ENCODE data around the gene EPB41L5. TPM values are rescaled to one million over a fixed set of nuclear protein-coding genes. Genes with fewer than 3 reads are reported as not detected.
"Not testable (repeated sequence)": the region's sequence is repeated elsewhere in the genome, so short reads cannot be mapped to it uniquely, and the experiment has no call there.

Gene EPB41L5
- total and polyA plus RNA-seq, 3 donors from 2014 or later: 56.8 to 73.6 (median 62.7) TPM

DNA sequence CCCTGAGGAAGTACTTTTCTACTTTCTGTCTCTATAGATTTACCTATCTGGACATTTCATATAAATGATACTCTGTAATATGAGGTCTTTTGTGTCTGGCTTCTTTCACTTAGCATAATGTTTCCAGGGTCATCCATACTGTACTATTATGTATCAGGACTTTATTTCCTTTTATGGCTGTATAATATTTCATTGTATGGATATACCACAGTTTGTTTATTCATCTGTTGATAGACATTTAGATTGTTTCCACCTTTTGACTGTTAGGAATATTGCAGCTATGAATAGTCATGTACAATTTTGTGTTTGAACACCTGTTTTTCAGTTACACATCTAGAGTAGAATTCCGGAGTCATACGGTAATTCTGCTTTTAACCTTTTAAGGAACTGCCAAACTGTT is 136.5 kb downstream of the EPB41L5 start:
- WGBS, 2 donors: 93 to 96% methylated on average over 2 of the region's 2 CpGs
- Histone ChIP-seq H3K27ac (no peak overlapping the region), H3K36me3 (ENCODE audit: low read depth, missing control alignments) (no peaks in the 10 kb centered on the region), H3K27me3 (no peaks in the 10 kb centered on the region), H3K4me3 (no peak overlapping the region), H3K4me1 (no peaks in the 10 kb centered on the region), H3K9me3 (no peaks in the 10 kb centered on the region)
- TF ChIP-seq, protein P1, sequence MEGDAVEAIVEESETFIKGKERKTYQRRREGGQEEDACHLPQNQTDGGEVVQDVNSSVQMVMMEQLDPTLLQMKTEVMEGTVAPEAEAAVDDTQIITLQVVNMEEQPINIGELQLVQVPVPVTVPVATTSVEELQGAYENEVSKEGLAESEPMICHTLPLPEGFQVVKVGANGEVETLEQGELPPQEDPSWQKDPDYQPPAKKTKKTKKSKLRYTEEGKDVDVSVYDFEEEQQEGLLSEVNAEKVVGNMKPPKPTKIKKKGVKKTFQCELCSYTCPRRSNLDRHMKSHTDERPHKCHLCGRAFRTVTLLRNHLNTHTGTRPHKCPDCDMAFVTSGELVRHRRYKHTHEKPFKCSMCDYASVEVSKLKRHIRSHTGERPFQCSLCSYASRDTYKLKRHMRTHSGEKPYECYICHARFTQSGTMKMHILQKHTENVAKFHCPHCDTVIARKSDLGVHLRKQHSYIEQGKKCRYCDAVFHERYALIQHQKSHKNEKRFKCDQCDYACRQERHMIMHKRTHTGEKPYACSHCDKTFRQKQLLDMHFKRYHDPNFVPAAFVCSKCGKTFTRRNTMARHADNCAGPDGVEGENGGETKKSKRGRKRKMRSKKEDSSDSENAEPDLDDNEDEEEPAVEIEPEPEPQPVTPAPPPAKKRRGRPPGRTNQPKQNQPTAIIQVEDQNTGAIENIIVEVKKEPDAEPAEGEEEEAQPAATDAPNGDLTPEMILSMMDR (IDR thresholded peaks at IDR 0.05): no peak
- TF ChIP-seq POLR2A (IDR thresholded peaks at IDR 0.05): no peak
- no peak for DNase-seq
- intact Hi-C loops (cut with DNase I; ENCODE audit: low total_unique reads): no loop called here

DNA sequence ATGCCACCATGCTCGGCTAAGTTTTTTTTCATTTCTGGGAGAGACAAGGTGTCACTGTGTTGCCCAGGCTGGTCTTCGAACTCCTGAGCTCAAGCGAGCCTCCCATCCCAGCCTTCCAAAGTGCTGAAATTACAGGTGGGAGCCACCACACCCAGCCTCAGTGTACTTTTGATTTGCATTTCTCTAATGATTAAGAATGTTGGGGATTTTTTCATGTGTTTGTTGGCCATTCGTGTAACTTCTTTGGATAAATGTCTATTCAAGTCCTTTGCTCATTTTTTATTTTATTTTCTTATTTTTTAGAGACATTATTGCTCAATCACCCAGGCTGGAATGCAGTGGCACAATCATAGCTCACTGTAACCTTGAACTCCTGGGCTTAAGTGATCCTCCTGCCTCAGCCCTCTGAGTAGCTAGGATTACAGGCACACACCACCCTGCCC is 137.2 kb downstream of the EPB41L5 start:
- Histone ChIP-seq H3K4me3 (no peak overlapping the region), H3K9me3 (no peaks in the 10 kb centered on the region), H3K4me1 (no peaks in the 10 kb centered on the region), H3K27me3 (no peaks in the 10 kb centered on the region), H3K36me3 (ENCODE audit: low read depth, missing control alignments) (no peaks in the 10 kb centered on the region), H3K27ac (no peak overlapping the region)
- WGBS, 2 donors: 91 to 96% methylated on average over 4 of the region's 4 CpGs
- no peak for TF ChIP-seq POLR2A (IDR thresholded peaks at IDR 0.05)
- TF ChIP-seq, protein P1 (IDR thresholded peaks at IDR 0.05): no peak
- intact Hi-C loops (cut with DNase I; ENCODE audit: low total_unique reads): no loop called here
- no peak for DNase-seq

DNA sequence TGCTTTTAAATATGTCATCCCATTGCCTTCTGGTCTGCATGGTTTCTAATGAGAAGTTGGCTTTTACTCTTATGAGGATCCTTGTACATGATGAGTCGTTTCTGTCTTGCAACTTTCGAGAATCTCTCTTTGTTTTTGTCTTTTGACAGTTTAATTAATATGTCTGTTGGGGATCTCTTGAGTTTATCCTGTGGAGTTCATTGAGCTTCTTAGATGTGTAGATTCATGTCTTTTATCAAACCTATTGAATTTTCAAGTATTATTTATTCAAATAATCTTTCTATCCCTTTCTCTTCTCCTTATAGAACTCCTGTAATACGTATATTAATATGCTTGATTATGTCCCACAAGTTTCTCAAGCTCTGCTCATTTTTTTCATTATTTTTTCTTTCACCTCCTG is 142.4 kb downstream of the EPB41L5 start:
- no peak overlapping the region for H3K27ac ChIP-seq
- no peaks in the 10 kb centered on the region for H3K4me1 ChIP-seq
- no peaks in the 10 kb centered on the region for H3K36me3 ChIP-seq (ENCODE audit: low read depth, missing control alignments)
- no peaks in the 10 kb centered on the region for H3K9me3 ChIP-seq
- intact Hi-C loops (cut with DNase I; ENCODE audit: low total_unique reads): no loop called here
- no peaks in the 10 kb centered on the region for H3K27me3 ChIP-seq
- no peak for DNase-seq
- H3K4me3 ChIP-seq: no peak overlapping the region
- TF ChIP-seq, protein P1 (IDR thresholded peaks at IDR 0.05): no peak
- TF ChIP-seq POLR2A (IDR thresholded peaks at IDR 0.05): no peak
- 95 to 99% methylated on average over 3 of the region's 3 CpGs for WGBS, 2 donors

GRCh38 chr2:120158658-120159057 is 145.8 kb downstream of the EPB41L5 start:
- H3K27me3 ChIP-seq; H3K36me3 ChIP-seq (ENCODE audit: low read depth, missing control alignments); H3K9me3 ChIP-seq; H3K27ac ChIP-seq; intact Hi-C loops (cut with DNase I; ENCODE audit: low total_unique reads); DNase-seq; H3K4me3 ChIP-seq; H3K4me1 ChIP-seq: not testable (repeated sequence)
- WGBS, 2 donors: 78 to 90% methylated on average over 2 of the region's 2 CpGs

DNA sequence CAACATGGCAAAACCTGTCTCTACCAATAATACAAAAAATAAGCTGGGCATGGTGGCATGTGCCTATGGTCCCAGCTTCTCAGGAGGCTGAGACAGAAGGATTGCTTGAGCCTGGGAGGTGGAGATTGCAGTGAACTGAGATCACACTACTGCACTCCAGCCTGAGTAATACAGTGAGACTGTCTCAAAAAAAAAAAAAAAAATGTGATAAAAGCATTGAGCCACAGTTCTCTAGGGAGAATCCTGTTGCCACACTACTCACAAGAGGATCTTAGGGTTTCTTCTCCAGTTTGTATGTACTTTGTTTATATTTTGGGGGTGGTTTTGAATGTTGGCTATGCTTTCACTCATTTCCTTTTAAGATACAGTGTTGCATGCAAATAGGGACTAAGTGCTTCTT is 148.3 kb downstream of the EPB41L5 start:
- DNase-seq: no peak
- Histone ChIP-seq H3K27ac (no peak overlapping the region), H3K4me3 (no peak overlapping the region), H3K4me1 (no peaks in the 10 kb centered on the region), H3K36me3 (ENCODE audit: low read depth, missing control alignments) (no peaks in the 10 kb centered on the region), H3K27me3 (no peaks in the 10 kb centered on the region), H3K9me3 (no peaks in the 10 kb centered on the region)
- TF ChIP-seq, protein P1 (IDR thresholded peaks at IDR 0.05): no peak
- no peak for TF ChIP-seq POLR2A (IDR thresholded peaks at IDR 0.05)
- intact Hi-C loops (cut with DNase I; ENCODE audit: low total_unique reads): no loop called here

Measured in testis (tissue), 3 donors.